Stimulated activated CD4-positive, alpha-beta T cell treated with anti-CD3 and anti-CD28 coated beads, Interleukin-12 subunit alpha, Interleukin-12 subunit beta, amount 100 ng/mL, for 48 hours (primary cell): ENCODE measurements around the gene MALAT1.
A peak's percentile ranks its signal among the peaks of the same experiment; 100 is the strongest.
"Not testable (repeated sequence)": the region's sequence is repeated elsewhere in the genome, so short reads cannot be mapped to it uniquely, and the experiment has no call there.

ENCODE experiments used
- DNase-seq, 3 donors: peaks; one replicate each; pipeline ENCODE4 v3.0.0-alpha.2; 2020; ENCODE audit warnings: low read depth in 2 of 3, low spot score in 1 of 3

MALAT1 gene

GRCh38 chr11:65498977-65499712 is at the start of gene MALAT1:
Gene MALAT1 (plus strand): TSS chr11:65499045.
- DNase-seq: peak; percentile 87 to 96 (median 91)

- DNase-seq: not testable (repeated sequence)
These were observed 47.5 kb upstream of the MALAT1 start for GRCh38 chr11:65451301-65451700.

GRCh38 chr11:65452259-65452658 is 46.6 kb upstream of the MALAT1 start:
- not testable (repeated sequence) for DNase-seq

- DNase-seq: no peak
These were observed 45.9 kb upstream of the MALAT1 start for GRCh38 chr11:65452806-65453490.

GRCh38 chr11:65454311-65454695 is 44.5 kb upstream of the MALAT1 start:
- no peak for DNase-seq

GRCh38 chr11:65454696-65455456 is 44.0 kb upstream of the MALAT1 start:
- DNase-seq: peak; percentile 69 to 83 (median 83)

- DNase-seq: no peak
These were observed 42.4 kb upstream of the MALAT1 start for GRCh38 chr11:65456418-65456817.

GRCh38 chr11:65459552-65459951 is 39.3 kb upstream of the MALAT1 start:
- no peak for DNase-seq

GRCh38 chr11:65465471-65465870 is 33.4 kb upstream of the MALAT1 start:
- not testable (repeated sequence) for DNase-seq

GRCh38 chr11:65467306-65467705 is 31.5 kb upstream of the MALAT1 start:
- DNase-seq: not testable (repeated sequence)

GRCh38 chr11:65468874-65469333 is 29.9 kb upstream of the MALAT1 start:
- DNase-seq: peak in 1 of 3 donors; percentile 43

GRCh38 chr11:65470433-65471049 is 28.3 kb upstream of the MALAT1 start:
- DNase-seq: no peak

GRCh38 chr11:65471447-65471891 is 27.4 kb upstream of the MALAT1 start:
- DNase-seq: no peak

- DNase-seq: not testable (repeated sequence)
These were observed 26.1 kb upstream of the MALAT1 start for GRCh38 chr11:65472588-65473277.

- no peak for DNase-seq
These were observed 25.5 kb upstream of the MALAT1 start for GRCh38 chr11:65473278-65473860.

GRCh38 chr11:65474864-65475263 is 24.0 kb upstream of the MALAT1 start:
- no peak for DNase-seq

- no peak for DNase-seq
These were observed 22.2 kb upstream of the MALAT1 start for GRCh38 chr11:65476632-65477148.

GRCh38 chr11:65477149-65477965 is 21.5 kb upstream of the MALAT1 start:
- peak; percentile 83 to 94 (median 87) for DNase-seq
